ENCODE measurements around the gene LRMDA.

The LRMDA gene

DNA sequence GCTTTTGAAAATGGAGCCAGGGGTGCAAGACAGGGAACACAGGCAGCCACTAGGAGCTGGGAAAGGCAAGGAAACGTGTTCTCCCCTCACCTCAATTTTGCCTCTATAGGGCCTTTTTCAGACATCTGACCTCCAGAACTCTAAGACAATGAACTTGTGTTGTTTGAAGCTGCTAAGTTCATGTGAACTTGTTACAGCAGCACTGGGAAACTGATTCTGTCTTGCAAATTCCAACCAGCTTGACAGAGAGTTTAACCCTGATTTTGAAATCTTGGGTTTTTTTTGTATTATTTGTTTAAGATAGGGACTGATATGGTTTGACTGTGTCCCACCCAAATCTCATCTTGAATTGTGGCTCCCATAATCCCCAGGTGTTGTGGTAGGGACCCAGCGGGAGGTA, 852.9 kb downstream of the LRMDA start:
- no peak for DNase-seq (ENCODE audit: low read depth in 1 of 2, low spot score in 1 of 2)

DNA sequence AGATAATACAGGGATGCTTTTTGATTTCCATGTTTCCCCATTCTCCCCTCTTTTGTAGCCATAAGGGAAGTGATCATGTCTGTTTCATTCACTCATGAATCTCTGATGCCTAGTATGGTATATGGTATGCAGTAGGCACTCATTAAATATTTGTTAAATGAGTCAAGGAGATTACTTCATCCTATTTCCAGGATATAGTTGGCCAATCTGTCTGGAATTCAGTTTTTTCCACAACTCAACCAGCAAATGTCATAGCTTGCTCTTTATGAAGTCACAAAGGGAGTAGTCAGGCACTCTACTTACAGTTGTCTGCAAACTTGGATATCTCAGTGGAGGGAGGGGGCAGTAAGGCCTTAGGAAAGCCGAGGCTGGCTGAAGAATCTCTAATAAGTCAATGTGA, 853.6 kb downstream of the LRMDA start:
- DNase-seq (ENCODE audit: low read depth in 1 of 2, low spot score in 1 of 2): no peak

DNA sequence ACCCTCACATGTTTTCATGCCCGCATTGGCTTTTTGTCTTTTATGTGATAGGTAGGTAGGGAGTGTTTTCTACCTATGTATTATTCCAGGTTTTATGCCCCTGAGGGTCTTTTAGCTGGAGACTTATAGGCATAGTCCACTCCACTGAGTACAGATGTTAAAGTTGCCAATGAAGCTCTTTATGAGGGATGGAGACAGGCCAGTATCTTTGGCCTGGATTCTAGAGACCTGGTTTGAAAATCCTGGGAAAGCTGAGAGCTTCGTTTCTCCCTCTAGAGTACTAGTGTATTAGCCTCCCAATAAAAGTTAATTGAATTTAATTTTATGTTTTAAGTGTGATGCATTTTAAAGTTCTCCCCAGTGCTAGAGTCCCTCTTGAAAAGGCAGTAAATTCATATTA, 854.1 kb downstream of the LRMDA start:
- DNase-seq (ENCODE audit: low read depth in 1 of 2, low spot score in 1 of 2): no peak

DNA sequence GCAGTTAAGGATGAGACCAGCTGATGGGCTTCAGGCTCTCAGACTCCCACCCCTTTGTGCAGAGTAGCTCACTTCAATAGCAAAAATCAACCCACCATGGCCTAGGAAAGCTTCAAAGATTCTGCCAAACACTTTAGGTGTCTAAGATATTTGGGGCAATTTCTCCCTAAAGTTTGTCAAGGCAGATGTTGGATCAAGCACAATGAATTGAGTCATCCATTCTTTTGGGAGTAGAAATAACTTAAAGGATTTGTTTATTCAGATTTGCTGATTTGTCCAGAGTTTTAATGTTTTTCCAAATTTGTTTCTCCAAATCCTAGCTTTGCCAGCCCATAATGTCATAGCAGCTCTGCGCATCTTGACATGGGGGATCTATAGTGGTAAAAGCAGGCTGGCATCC, 855.1 kb downstream of the LRMDA start:
- DNase-seq (ENCODE audit: low read depth in 1 of 2, low spot score in 1 of 2): no peak

DNA sequence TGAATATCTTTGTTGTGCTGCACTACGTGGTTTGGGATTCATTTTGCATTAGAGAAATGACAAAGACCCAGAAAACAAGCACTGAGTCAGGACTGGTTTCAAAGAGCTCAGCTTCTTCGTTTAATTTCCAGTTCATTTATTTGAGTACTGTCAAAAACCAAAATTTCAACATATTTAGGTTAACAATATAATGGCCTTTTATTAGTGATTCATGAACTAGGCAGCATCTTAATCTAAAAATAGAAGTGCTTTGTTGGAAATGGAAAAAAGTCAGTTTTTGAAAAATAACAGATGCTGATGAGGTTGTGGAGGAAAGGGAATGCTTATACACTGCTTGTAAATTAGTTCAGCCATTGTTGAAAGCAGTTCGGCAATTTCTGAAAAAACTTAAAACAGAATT, 856.4 kb downstream of the LRMDA start:
- no peak for DNase-seq (ENCODE audit: low read depth in 1 of 2, low spot score in 1 of 2)

DNA sequence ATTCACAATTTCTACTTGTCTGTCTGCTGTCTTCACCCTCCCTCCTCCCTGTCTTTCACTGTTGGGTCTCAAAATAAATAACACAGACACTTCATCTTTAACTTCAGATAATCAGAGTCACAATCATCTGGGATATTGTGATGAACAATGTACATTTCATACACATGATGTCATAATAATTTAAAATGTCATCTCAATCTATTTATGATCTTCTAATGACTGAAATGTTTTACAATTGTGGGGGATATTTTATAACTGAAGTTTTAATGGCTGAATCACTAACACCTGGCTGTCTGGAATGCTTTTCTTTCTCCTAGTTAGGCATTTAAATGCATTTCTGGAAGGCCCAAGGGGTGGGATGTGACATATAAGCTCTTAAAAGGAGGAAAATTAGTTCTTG, 859.8 kb downstream of the LRMDA start:
- DNase-seq (ENCODE audit: low read depth in 1 of 2, low spot score in 1 of 2): no peak

DNA sequence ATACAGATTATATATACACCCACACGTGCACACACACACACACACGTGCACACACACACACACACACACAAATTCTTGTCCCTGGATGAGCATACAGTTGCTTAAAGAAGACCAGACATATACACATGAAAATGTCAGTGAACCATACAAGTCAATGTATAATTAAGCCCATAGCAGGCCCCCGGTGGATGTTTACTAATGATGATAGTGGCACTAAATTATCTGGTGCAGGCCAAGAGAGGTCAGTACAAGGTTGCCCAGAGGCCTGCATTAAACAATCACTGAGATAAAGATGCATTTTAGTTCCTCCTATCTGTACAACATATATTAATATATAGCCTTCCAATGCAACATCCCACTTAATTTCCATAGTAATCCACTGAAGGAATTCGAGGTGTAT, 860.5 kb downstream of the LRMDA start:
- no peak for DNase-seq (ENCODE audit: low read depth in 1 of 2, low spot score in 1 of 2)

DNA sequence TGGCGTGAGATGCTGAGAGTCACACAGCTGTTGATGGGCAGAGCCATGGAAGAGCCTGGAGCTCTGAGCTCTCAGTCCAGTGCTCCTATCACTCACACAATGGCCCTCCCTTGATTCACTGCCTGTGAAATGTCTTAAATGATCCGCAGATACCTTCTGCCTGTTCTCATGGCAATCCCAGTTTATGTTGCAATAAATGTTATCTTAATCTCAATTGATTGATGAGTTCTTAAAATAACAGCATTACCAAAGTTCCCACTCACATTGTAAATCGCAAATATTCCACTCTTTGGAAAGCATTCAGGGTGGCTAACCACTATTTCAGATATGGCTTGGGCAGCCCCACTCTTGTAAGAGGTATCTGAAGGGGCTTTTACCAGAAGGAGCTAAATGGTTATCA, 865.5 kb downstream of the LRMDA start:
- DNase-seq (ENCODE audit: low read depth in 1 of 2, low spot score in 1 of 2): no peak

DNA sequence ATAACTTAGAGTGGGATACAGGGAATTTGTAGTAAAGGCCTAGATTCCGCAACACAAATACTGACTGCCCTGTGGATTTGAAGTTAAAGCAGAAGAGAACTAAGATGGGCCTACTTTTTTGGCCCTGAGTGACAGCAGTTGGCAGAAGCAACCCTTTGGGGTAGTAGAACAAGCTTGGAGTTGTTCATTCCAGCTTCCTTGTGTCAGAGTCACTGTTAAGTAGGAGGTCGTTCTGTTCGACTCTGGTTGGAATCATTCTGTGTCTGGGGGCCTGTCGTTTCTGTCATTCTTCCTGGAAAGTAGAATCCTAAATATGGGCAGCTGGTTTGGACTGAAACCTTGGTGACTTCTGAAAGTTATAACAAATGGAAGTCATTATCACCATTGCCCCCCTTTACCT, 865.9 kb downstream of the LRMDA start:
- DNase-seq (ENCODE audit: low read depth in 1 of 2, low spot score in 1 of 2): no peak

DNA sequence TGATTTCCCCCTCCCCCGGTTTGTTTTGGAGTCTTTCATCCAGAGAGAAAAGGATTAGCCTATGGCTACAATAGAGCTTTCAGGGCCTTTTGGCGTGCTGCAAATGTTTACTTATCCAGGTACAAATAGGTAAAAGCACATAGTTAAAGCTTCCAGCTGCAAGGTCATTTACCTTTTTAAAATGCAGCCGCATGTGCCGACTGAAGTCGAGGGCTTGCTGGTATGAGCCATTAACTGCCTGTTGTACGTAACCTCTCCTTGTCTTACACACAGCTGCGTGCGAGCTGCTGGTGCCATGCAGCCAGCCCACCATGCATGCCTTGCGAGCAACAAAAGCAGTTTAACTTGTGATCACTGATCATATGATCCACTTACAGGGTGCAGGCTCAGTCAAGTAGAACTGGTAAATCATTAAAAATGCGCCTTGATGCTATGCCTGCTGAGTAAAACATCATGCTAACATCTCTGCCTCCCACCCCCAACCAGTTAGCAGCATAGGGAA, 866.4 kb downstream of the LRMDA start:
- DNase-seq (ENCODE audit: low read depth in 1 of 2, low spot score in 1 of 2): no peak

DNA sequence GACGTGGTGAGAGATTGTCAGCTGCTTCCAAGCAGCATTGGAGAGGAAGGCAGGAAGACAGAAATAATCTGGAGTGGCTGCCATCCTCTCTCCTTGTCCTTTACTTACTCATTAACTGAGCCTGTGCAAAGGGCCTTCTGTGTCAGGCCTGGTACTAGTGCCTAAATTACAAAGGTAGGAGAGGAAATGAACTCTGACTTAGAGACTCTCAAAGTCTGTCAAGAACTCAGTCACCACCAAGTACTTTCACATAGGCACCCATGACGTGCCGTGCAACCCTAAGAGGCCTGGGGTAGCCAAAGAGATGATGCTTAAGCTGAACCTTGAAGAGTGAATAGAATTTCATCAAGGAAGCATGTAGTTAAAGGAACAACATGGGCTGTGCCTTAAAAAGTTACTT, 866.9 kb downstream of the LRMDA start:
- no peak for DNase-seq (ENCODE audit: low read depth in 1 of 2, low spot score in 1 of 2)

DNA sequence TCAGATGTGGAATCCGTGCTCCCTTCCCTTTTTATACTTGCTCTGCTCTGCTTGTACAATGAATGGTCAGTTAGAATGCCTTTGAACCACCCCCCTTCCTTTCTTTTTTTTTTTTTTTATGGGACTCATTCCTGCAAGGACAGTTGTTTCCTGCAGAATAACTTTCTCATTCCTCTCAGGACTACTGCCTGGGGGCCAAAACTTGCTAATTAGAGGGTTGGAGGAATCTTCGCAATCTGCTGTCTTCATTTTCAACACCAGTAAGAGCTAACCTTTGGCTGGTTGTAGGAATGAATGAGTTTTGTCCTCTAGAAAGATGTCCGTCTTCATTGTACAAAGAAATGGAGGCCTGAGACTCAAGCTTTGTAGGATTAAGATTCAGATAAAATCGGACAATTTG, 868.1 kb downstream of the LRMDA start:
- no peak for DNase-seq (ENCODE audit: low read depth in 1 of 2, low spot score in 1 of 2)

DNA sequence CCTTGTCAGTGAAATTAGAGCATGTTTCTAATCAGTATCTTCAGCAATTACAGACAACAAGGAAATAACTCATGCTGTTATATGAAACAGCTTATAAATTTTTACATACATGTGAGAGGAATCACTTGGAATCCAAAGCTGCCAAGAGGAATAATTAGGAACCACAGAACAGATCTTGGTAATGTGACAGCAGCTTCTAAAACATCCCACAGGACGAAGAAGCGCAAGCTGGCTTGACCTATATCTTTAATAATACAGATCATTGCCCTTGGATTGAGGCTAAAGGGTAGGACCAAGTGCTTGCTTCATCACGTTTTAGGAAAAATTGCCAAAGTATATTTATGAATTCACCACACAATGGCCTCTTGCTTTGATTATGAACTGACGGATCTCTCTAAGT, 869.8 kb downstream of the LRMDA start:
- DNase-seq (ENCODE audit: low read depth in 1 of 2, low spot score in 1 of 2): no peak

DNA sequence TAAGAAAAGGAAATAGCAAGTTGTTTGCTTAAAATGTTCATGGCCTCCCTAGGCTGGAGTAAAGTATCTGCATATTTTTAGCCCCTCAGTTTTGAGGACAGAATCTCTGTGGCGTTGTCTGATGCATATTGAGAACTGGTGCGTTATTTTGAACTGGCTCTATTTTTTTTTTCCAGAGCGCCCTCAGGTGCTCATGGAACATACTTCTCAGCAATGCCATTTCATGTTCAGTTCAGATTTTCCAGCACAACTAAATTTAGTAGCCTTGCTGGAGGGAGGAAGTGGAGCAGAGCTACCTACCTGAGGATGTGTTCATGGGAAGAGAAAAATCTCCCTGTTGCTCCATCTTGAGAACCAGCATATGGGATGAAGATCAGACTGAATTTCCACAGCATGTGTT, 870.5 kb downstream of the LRMDA start:
- DNase-seq (ENCODE audit: low read depth in 1 of 2, low spot score in 1 of 2): no peak

DNA sequence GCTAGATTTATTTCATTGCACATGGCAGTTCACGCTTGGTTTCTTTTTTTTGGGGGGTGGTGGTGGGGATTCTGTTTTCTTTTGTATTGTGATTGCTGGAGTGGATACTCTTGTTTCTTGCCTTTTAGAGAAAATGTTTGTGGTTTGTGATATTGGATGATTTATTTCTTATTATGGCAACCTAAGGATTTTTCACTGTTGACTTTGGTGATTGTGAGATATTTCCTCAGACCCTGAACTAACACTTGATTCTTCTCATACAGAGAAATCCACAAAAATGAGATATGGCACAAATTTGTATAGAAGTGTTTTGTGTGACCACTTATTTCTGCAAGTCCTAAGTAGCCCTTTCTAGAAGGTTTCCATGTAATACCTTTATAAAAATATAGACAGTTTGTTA, 871.1 kb downstream of the LRMDA start:
- no peak for DNase-seq (ENCODE audit: low read depth in 1 of 2, low spot score in 1 of 2)

DNA sequence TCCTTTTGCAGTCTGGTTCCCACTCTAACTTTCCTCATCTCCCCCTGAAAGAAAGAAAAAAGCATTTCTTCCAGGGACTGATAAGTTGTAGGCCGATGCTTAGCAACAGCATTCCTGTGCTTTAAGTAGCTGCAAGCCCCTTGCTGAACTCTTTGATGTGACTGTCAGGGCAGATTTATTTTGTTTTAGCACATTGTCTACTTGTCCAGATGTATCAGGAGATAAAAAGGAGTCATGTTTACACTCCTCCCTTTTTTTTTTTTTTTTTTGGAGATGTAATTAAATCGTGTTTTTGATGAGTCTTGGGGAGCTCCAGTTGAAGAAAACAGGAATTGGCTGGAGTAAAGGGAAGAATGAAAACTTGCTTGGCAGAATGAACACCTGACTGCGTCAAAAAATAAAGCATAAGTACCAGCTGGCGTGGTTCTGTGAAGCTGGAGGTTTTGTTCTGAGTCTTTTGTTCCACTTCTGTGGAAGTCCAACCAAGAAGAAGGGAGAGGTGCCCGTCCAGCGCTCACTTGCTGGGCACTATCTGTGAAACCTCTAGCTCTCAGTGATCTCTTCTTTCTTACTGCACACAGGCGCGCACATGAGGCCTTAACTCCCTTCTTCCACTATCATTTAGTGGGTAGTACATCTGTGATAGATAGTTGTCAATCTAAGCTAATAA, 871.7 kb downstream of the LRMDA start:
- DNase-seq (ENCODE audit: low read depth in 1 of 2, low spot score in 1 of 2): no peak

DNA sequence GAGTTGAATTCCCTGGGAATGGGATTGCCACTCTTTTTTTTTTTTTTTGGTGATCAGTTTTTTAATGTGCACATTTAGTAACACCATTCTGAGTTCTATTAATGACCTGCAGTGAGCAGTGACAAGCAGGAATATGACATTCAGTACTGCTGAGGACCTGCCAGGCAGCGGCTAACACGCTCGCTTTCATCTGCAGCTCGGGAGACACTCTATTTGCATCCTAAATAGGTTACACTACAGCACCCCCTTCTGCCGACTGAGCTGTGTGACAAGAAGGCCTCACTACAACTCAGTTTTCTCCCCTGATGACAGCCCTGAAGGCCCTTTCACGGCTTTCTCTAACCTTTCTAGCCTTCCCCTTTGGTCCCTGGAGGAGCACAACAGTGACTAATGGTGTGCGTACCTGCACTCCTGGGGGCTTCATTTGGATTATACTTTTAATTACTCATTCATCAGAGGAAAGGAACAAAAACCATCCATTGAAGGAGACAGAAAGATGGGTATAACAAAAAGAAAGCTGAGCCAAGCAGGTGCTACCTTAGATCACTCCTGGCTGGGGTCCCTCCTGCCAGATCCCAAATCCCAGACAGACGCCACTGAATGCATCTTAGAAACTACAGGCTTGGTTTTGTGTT, 872.4 kb downstream of the LRMDA start:
- DNase-seq (ENCODE audit: low read depth in 1 of 2, low spot score in 1 of 2): no peak

DNA sequence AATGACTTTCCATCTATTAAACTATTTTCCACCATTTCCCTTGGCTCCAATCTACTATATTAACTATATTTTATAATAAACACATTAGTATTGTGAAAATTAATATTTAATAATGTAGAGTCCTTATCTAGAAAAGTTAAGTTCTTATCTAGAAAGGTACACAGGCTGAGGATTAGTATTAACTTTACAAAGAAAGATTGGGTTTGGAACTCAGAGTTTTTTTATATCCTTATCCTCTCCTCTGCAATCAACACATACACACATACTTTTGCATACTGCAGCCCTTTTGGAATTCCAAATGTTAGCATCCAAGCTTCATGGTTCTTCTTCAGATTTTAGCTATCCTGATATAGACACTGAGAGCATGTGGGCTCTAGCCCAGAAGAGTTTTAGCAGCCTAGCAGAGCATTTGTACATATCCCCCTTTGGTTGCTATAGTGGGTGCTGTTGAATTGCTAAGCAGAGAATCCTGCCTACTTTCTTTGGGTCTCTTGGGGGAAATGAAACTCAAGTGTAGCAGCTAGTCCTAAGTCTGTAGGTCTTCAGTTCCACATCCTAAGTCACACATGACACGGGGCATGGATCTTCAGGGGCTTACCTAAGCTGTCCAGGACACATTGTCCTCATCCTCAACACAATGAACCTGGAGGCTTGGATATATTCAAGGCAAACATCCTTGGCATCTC, 874.6 kb downstream of the LRMDA start:
- no peak for DNase-seq (ENCODE audit: low read depth in 1 of 2, low spot score in 1 of 2)

DNA sequence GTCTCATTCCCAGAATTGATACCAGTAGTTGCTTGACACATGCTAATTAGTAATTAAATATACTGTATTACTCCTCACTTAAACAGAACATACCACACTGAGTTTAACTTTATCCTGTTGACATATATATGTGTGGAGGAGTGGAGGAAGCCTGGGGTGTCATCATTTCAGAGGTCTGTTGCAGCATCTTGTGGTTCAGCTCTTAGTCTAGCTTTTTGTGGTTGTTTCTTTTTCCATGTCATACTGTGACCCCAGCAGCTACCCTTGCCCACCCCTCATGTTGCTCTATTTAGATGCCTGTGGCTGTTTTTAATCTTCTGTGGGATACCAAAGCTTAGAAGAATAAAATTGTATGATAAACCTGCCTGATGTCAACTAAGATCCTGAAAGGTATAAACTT, 875.4 kb downstream of the LRMDA start:
- DNase-seq (ENCODE audit: low read depth in 1 of 2, low spot score in 1 of 2): no peak

DNA sequence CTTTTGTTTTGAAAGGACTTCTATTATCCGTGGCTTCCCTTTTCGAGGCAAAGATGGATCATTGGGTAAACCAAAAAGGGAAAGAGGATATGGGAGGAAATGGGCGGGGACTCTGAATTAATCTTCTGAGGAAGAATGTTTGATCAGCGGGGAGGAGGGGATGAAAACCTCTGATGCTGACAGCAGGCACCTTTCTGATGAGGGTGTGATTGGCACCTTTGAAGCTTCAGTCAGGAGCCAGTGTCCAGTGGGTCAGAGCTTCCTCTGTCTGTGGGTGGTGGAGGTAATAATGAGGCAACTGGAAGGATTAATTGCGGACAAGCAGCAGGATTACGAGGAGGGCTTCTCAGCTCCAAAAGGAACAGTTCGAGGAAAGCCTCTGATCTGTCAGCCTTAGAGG, 877.6 kb downstream of the LRMDA start:
- DNase-seq (ENCODE audit: low read depth in 1 of 2, low spot score in 1 of 2): no peak

DNA sequence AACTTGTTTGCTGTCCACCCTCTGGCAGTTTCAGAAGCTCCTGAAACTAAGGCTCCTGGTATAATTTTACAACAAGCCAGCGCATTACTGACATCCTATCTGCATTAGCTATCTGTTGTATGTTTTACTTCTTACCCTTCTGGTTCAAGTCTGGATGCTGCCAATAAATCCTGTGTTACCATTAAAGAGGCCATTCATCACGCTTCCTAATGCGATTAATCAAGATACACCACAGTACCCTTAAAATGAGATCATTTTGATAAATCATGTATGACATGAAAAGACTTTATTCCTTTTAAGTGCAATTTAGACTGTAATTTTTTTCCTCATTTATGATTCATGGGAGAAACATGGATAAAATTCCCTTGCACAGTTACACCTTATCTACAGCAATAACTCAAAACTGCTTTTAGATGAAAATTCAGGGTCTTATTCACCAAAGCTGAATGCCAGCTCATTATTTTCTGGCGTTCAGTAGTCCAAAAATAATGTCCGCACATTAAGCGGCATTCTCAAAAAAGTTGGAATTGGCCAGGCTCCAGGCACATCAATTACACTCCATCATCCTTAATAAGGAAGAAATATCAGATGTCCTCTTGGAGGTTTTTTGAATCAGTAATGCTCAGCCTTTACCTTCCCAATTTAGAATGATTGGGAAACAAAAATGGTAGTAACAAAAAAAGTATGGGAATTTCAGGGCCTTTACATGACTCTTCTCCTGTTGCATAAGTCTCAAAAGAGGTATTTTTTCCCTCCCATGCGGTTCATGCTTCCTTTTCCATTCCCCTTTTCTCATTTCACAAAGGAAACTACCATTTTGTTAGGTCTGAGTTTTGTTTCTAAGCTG, 878.5 kb downstream of the LRMDA start:
- no peak for DNase-seq (ENCODE audit: low read depth in 1 of 2, low spot score in 1 of 2)

All from stimulated activated CD4-positive, alpha-beta T cell treated with anti-CD3 and anti-CD28 coated beads, Interleukin-15, amount 100 ng/mL, for 1 hour (primary cell).